Fibroblast of peridontal ligament (primary cell): ENCODE measurements around the gene HK3.

Source experiments
- DNase-seq: peaks from one replicate; pipeline ENCODE4 v3.0.0-alpha.2; 2010; ENCODE audit errors: extremely low read depth

HK3 gene

DNA sequence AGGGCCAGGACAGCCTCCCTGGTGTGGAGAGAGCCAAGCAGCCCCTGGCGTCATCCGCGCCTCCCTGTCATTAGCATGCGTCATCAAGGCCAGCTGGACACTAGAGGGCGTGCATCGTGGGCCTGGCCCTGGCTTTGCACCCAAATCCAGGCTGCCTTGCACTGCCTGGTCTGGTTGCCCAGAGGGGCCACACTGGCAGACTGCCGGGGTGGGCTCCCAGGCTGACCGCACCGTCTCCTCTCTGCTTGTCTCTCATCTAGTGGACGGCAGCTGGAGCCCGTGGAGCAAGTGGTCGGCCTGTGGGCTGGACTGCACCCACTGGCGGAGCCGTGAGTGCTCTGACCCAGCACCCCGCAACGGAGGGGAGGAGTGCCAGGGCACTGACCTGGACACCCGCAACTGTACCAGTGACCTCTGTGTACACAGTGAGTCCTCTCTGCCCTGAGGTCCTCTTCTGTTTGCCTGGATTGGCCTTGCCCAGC is 29.0 kb downstream of the HK3 start:
- peak; percentile 14 for DNase-seq

DNA sequence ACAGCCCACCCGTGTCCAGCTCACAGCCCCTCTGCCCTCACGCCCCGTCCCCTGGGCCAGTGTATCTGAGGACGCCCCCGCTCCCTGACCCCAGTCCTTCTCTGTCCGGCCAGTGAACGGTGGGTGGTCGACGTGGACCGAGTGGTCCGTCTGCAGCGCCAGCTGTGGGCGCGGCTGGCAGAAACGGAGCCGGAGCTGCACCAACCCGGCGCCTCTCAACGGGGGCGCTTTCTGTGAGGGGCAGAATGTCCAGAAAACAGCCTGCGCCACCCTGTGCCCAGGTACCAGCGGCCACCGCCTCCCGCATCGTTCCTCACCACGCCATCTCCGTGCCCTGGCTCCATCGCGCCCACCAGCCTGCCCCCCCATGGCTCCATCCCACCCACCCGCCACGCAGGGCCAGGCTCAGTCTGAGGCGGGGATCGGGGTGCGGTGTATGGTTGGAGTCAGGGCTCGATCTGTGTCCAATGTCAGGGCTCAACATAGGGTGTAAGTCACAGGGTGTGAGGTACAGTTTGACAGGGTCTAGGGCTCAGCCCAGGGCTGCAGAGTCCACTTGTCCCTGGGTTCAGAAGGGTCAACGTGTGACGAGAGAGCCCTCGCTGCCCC is 29.5 kb downstream of the HK3 start:
- no peak for DNase-seq

GRCh38 chr5:176868731-176869130 is 30.4 kb downstream of the HK3 start:
- DNase-seq = no peak

DNA sequence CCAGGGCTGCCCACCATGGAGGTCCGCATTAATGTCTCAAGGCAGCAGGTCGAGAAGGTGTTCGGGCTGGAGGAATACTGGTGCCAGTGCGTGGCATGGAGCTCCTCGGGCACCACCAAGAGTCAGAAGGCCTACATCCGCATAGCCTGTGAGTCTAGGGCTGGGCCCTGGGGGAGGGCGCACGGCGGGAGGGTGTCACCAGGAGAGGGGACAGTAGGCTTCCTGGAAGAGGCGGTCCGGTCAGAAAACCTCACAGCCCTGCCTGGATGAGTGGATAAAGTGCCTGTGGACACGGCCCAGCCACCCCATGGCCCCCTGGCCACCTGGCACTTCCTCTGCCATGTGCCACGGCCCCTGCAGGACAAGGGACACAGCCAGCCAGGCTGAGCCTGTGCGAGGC is 31.0 kb downstream of the HK3 start:
- no peak for DNase-seq

GRCh38 chr5:176866707-176867310 is 32.3 kb downstream of the HK3 start:
- no peak for DNase-seq

DNA sequence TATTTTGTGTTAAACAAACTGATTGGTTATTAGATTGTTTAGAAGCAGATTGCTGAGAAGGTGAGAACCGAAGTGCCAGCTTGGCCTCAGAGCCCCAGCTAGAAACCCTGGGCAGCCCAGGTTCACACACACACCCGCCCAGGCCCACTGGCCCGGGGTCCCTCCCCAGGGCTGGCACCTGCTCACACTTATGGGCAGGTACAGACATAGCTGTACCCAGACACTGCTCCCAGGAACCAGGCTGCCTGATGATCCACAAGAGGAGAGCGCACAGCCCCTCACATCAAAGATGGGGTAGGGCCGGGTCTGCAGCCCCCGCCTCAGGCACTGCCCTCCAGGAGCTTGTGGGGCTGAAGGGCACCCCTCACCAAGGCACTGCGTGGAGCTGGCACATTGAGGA is 33.2 kb downstream of the HK3 start:
- DNase-seq = no peak

DNA sequence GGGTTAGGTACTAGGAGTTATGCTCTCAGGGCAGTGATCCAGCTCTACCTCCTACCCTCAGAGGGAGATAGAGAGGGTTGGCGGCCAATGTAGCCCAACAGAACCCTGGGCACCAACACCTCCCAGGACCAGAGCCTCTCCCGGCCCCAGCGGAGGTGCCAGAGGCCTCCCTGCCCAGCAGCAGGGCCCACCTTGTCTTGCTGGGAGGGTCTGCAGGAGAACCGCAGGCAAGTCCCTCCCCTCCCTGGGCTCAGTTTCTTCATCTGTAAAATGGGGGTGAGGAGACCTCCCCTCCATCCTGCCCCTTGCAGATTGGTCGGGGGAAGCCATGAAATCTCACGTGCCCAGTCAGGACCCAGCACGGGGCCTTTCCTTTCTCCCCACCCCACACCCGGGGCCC is 34.4 kb downstream of the HK3 start:
- DNase-seq = no peak

DNA sequence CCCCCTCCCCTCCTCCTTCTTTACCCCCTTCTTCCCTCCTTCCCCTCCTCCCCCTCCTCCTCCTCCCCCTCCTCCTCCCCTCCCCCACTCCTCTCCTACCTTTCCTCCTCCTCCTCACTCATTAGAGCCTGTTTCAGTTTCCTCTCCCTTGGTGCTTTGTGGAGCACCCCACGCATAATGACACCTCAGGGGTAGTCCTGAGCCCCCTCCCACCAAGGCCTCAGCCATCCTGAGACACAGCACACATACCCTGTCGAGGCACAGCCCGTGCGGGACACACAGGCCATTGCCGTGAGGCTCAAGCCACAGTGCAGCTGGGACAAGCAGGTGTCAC is 35.4 kb downstream of the HK3 start:
- DNase-seq = no peak

DNA sequence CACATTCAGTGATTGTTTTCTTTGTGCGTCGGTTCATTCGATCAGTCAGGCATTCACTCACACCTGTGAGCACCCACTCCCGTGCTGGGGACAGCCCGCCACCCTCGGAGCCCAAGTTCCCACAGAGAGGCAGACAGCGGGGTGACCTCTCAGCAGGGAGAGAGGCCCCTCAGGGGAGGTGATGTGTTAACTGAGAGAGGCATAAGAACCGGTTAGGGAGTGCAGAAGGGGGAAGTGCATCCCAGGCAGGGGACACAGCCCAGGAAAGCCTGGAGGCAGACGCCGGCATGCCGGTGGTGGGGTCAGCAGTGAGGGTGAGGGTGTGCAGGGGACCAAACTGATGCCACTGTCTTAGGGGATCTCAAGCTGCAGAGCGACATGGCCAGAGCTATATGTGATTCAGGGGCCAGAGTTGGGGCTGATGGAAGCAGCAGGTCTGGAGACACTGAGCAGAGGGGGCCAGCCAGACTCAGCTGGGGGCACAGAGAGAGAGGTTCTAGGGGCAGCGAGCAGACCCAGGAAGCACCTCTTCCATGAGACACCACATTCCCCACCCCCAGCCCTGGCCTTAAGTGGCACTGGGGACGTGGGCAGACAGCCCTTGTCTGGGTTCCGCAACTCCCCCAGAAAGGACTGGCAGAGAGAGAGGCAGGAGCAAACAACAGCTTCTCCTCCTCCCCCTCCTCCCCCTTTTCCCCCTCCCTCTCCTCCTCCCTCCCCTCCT is 35.9 kb downstream of the HK3 start:
- no peak for DNase-seq

DNA sequence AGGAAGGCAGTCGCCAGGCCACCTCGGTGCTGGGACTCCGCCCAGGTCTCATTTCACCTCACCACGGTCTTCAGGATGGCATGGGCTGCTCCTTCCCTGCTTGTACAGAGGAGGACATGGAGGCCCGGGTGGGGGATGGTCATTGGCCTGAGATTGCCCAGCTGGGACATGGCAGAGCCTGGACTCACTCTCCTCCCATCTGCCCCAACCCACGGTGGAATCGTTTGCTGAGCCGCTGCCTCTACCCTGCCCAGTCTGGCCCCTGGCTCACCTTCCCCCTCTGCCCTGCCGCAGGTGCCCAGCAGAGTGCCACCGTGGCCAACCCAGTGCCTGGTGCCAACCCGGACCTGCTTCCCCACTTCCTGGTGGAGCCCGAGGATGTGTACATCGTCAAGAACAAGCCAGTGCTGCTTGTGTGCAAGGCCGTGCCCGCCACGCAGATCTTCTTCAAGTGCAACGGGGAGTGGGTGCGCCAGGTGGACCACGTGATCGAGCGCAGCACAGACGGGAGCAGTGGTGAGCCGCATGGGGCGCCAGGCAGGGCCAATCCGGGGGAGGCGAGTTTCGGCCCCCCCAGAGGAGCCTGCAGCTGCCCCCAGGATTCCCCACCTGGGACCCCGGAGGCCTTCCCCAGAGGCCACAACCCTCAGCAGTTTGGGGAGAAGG is 36.7 kb downstream of the HK3 start:
- no peak for DNase-seq

- no peak for DNase-seq
These were observed 37.9 kb downstream of the HK3 start for GRCh38 chr5:176861276-176861675.

GRCh38 chr5:176860381-176860780 is 38.8 kb downstream of the HK3 start:
- DNase-seq = no peak

- no peak for DNase-seq
These were observed 39.2 kb downstream of the HK3 start for GRCh38 chr5:176859916-176860315.

- no peak for DNase-seq
These were observed 41.3 kb downstream of the HK3 start for GRCh38 chr5:176857894-176858273.

- DNase-seq = no peak
These were observed 41.8 kb downstream of the HK3 start for GRCh38 chr5:176857216-176857893.

- DNase-seq = no peak
These were observed 42.4 kb downstream of the HK3 start for GRCh38 chr5:176856746-176857145.

DNA sequence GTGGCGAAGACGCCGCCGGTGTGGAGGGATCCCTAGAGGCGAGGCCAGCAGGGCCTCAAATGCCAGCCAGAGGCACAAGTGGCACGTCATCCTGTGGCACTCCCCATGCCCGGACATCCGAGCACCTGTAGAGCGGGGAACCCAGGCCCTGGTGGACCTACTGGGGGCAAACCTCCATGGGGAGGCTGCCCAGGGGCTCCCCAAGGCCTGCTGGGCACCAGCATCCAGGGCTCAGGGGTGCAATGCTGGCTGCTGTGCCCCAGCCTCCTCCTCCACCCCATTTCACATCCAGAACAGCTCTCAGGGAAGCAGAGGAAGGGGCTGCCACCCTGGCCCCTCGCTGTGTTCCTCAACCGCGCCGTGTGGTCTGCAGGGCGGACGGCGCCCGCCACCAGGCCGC is 43.5 kb downstream of the HK3 start:
- no peak for DNase-seq

DNA sequence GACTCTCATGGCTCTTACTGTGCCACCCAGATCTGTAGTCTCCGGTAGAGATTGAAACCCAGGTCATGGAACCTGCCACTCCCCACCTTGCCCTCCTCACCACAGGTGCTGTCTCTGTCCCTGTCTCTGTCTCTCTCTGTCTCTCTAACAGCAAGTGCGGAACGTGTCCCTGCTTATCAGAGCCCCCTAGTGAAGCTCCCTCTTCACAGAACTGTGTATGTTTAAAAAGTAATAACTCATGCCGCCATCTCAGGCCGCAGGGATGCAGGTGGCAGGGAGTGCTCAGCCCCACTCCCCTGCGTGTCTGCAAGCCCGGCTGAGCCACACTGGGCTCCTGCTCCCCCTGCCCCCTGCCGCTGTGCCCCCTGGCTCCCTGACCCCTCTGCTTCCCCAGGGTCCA is 45.0 kb downstream of the HK3 start:
- DNase-seq = no peak

DNA sequence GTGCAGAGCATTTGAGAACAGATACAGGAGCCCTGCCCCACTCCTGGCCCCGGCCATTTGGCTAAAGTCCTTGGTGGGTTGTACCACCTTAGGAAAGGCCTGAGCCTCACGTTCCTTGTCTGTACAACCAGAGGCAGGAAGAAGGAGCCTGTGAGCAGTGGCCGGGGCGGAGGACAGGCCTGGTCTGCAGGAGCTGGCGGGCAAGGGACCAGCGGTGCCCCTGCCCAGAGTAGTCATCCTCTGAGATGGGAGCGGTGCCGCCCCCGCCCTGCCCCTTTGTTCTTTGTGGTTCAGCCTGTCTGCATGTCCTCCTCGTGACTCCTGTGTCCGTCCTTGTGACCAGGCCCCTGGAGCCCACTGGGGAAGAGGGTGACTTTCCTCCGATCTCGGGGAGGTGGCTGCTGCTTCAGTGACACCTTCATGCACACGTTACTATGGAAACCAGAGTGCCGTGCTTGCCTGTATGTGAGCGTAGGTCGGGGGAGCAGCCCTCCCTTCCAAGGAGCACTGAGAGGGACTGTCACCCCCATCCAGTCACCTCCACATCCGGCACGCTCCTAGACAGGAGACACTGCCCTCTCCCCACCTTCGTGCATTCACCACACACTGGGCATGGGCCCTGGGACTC is 45.9 kb downstream of the HK3 start:
- DNase-seq = no peak

GRCh38 chr5:176851871-176852658 is 47.1 kb downstream of the HK3 start:
- no peak for DNase-seq

DNA sequence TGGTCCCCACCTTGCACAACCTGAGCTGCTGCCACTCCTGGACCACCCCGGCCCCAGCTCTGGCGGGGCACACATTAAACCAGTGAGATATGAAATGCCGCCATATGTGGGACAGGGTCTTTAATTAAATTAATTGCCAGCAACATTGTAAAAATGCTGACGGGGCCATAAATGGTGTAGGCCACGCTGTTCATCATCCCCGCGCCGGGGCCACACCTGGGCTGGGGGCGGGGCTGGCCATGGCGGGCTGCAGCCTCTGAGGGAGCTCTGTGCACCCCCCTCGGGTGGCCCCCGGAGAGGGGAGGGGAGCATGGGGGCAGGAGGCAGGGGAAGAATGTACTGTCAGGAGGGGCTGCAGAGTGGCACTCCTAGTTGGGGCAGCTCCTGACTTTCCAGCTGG is 47.8 kb downstream of the HK3 start:
- no peak for DNase-seq
